DOHH2 (cell line): Measurements from ENCODE around the gene PIGZ.

Source experiments
- H3F3A ChIP-seq: fragments of 200-600 bp; sonication (generic), shearing (Covaris generic); 2 replicates; pipeline ENCODE4 v1.6.0; 2016; ENCODE audit warnings: antibody characterized with exemption, mild to moderate bottlenecking; ENCODE audit not compliant: control insufficient read depth, insufficient read depth
- H3K27ac ChIP-seq: fragments of 200-600 bp; sonication (generic); 2 replicates; pipeline ENCODE4 v1.5.1; 2014; ENCODE audit warnings: low read depth, mild to moderate bottlenecking, low read length, moderate library complexity
- H3K27me3 ChIP-seq: fragments of 200-600 bp; sonication (generic); 2 replicates; pipeline ENCODE4 v1.6.1; 2014; ENCODE audit warnings: mild to moderate bottlenecking, low read length, mixed read lengths; ENCODE audit not compliant: control insufficient read depth
- H3K36me3 ChIP-seq: fragments of 200-600 bp; sonication (generic); 2 replicates; pipeline ENCODE4 v1.6.1; 2014; ENCODE audit warnings: mild to moderate bottlenecking, low read length, moderate library complexity, mixed read lengths; ENCODE audit not compliant: control insufficient read depth
- H3K4me1 ChIP-seq: fragments of 200-600 bp; sonication (generic); 2 replicates; pipeline ENCODE4 v1.6.1; 2014; ENCODE audit warnings: mild to moderate bottlenecking, low read length, mixed read lengths; ENCODE audit not compliant: control insufficient read depth
- H3K4me2 ChIP-seq: fragments of 200-600 bp; sonication (generic); 2 replicates; pipeline ENCODE4 v1.6.0; 2014; ENCODE audit warnings: mild to moderate bottlenecking, low read length, moderate library complexity
- H3K4me3 ChIP-seq: fragments of 200-600 bp; sonication (generic); 2 replicates; pipeline ENCODE4 v1.5.1; 2014; ENCODE audit warnings: mild to moderate bottlenecking, low read length, mixed read lengths
- H3K79me2 ChIP-seq: fragments of 200-600 bp; sonication (generic); 2 replicates; pipeline ENCODE4 v1.6.1; 2014; ENCODE audit warnings: mild to moderate bottlenecking, low read length, mixed read lengths; ENCODE audit not compliant: control insufficient read depth
- H3K9me2 ChIP-seq: fragments of 200-600 bp; sonication (generic); replicated peaks from 2 replicates; pipeline ENCODE4 v1.6.1; 2014; ENCODE audit warnings: mild to moderate bottlenecking, low read length, mixed read lengths; ENCODE audit not compliant: control insufficient read depth
- H3K9me3 ChIP-seq: fragments of 200-600 bp; sonication (generic); 2 replicates; pipeline ENCODE4 v1.6.1; 2014; ENCODE audit warnings: antibody characterized with exemption, low read length, mixed read lengths; ENCODE audit not compliant: control insufficient read depth, insufficient read depth
- H4K20me1 ChIP-seq: fragments of 200-600 bp; sonication (generic); 2 replicates; pipeline ENCODE4 v1.6.0; 2014; ENCODE audit warnings: low read depth, mild to moderate bottlenecking, antibody characterized with exemption, low read length, moderate library complexity; ENCODE audit not compliant: control insufficient read depth, insufficient read depth
- EZH2phosphoT487 ChIP-seq: fragments of 200-600 bp; sonication (generic); IDR thresholded peaks from 2 replicates; pipeline ENCODE4 v1.6.1; 2017; ENCODE audit warnings: borderline replicate concordance, mild to moderate bottlenecking, antibody characterized with exemption, low read length, moderate library complexity, mixed read lengths
- TF ChIP-seq, protein P1 (sequence below): fragments of 200-600 bp; sonication (generic); IDR thresholded peaks from one replicate; pipeline ENCODE4 v1.5.1; 2014; ENCODE audit warnings: antibody characterized with exemption, mild to moderate bottlenecking, low read depth, low read length; ENCODE audit not compliant: poor library complexity, severe bottlenecking

The PIGZ gene

GRCh38 chr3:197000211-197000610, 31.6 kb upstream of the PIGZ start:
- H3K79me2 ChIP-seq: no peaks in the 10 kb centered on the region
- H3K9me3 ChIP-seq: no peaks in the 10 kb centered on the region
- no peak overlapping the region for H3K4me2 ChIP-seq
- H3K27ac ChIP-seq: no peak overlapping the region
- H3K9me2 ChIP-seq: no peaks in the 10 kb centered on the region
- H3K4me3 ChIP-seq: no peak overlapping the region
- no peaks in the 10 kb centered on the region for H4K20me1 ChIP-seq
- TF ChIP-seq EZH2phosphoT487: no peak
- TF ChIP-seq, protein P1, sequence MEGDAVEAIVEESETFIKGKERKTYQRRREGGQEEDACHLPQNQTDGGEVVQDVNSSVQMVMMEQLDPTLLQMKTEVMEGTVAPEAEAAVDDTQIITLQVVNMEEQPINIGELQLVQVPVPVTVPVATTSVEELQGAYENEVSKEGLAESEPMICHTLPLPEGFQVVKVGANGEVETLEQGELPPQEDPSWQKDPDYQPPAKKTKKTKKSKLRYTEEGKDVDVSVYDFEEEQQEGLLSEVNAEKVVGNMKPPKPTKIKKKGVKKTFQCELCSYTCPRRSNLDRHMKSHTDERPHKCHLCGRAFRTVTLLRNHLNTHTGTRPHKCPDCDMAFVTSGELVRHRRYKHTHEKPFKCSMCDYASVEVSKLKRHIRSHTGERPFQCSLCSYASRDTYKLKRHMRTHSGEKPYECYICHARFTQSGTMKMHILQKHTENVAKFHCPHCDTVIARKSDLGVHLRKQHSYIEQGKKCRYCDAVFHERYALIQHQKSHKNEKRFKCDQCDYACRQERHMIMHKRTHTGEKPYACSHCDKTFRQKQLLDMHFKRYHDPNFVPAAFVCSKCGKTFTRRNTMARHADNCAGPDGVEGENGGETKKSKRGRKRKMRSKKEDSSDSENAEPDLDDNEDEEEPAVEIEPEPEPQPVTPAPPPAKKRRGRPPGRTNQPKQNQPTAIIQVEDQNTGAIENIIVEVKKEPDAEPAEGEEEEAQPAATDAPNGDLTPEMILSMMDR: no peak
- H3K4me1 ChIP-seq: peaks cover 23% of the 10 kb centered on the region
- peaks cover 4% of the 10 kb centered on the region for H3F3A ChIP-seq
- H3K27me3 ChIP-seq: no peaks in the 10 kb centered on the region
- no peaks in the 10 kb centered on the region for H3K36me3 ChIP-seq

- Histone ChIP-seq H3K36me3 (no peaks in the 10 kb centered on the region), H3K27me3 (no peaks in the 10 kb centered on the region), H4K20me1 (no peaks in the 10 kb centered on the region), H3K9me2 (no peaks in the 10 kb centered on the region), H3K4me1 (peaks cover 17% of the 10 kb centered on the region), H3K4me3 (no peak overlapping the region), H3K27ac (no peak overlapping the region), H3K79me2 (no peaks in the 10 kb centered on the region), H3K4me2 (no peak overlapping the region), H3K9me3 (no peaks in the 10 kb centered on the region), H3F3A (no peaks in the 10 kb centered on the region; the same call in 1 of the 2 replicates)
- no peak for TF ChIP-seq EZH2phosphoT487
- TF ChIP-seq, protein P1: no peak
Observed at GRCh38 chr3:196998966-196999760, 30.5 kb upstream of the PIGZ start.

DNA sequence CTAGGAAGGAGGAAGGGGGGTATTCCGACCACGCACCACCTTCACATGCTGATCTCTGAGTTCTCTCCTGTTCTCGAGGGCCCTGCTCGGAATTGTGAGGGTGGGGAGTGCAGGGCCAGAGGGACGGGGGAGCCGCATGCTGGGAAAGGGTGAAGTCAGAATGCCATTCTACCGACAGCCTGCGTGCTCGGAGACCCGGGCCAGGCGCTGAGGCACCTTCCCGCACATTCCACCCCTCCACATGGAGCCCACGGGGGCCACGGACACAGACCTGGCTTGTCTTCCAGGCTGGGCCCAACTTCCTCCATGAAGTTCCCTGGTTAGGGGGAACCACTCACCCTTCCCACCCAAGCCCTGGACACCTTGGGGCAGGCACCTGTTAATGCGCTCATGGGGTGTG, 28.7 kb upstream of the PIGZ start:
- no peaks in the 10 kb centered on the region for H3K9me2 ChIP-seq
- no peak for TF ChIP-seq EZH2phosphoT487
- TF ChIP-seq, protein P1: no peak
- no peaks in the 10 kb centered on the region for H3K9me3 ChIP-seq
- no peaks in the 10 kb centered on the region for H3F3A ChIP-seq
- no peak overlapping the region for H3K4me2 ChIP-seq
- H3K27ac ChIP-seq: no peak overlapping the region
- H4K20me1 ChIP-seq: no peaks in the 10 kb centered on the region
- no peak overlapping the region for H3K4me3 ChIP-seq
- no peaks in the 10 kb centered on the region for H3K27me3 ChIP-seq
- H3K4me1 ChIP-seq: peaks cover 6% of the 10 kb centered on the region
- no peaks in the 10 kb centered on the region for H3K36me3 ChIP-seq
- H3K79me2 ChIP-seq: no peaks in the 10 kb centered on the region
